Activated CD8-positive, alpha-beta memory T cell treated with anti-CD3 and anti-CD28 coated beads, Interleukin-2, amount 50 U/mL, for 4 hours (primary cell): ENCODE data around the gene RTL1.
A peak's percentile ranks its signal among the peaks of the same experiment; 100 is the strongest.

Experiments used
- DNase-seq: peaks from one replicate; pipeline ENCODE4 v3.0.0-alpha.2; 2020

Gene RTL1

GRCh38 chr14:100864960-100865681 lies 38.4 kb downstream of the RTL1 start:
- DNase-seq: peak; percentile 2

GRCh38 chr14:100864206-100864605 lies 39.3 kb downstream of the RTL1 start:
- peak; percentile 2 for DNase-seq

- DNase-seq: no peak
These were observed 40.7 kb downstream of the RTL1 start for GRCh38 chr14:100862793-100863192.

GRCh38 chr14:100862277-100862676 lies 41.2 kb downstream of the RTL1 start:
- no peak for DNase-seq

GRCh38 chr14:100861937-100862247 lies 41.6 kb downstream of the RTL1 start:
- no peak for DNase-seq

GRCh38 chr14:100861188-100861936 lies 42.2 kb downstream of the RTL1 start:
- no peak for DNase-seq

GRCh38 chr14:100860556-100861187 lies 42.9 kb downstream of the RTL1 start:
- DNase-seq: no peak

- DNase-seq: no peak
These were observed 43.7 kb downstream of the RTL1 start for GRCh38 chr14:100859781-100860180.

GRCh38 chr14:100858838-100859220 lies 44.7 kb downstream of the RTL1 start:
- no peak for DNase-seq

- no peak for DNase-seq
These were observed 45.3 kb downstream of the RTL1 start for GRCh38 chr14:100857923-100858837.

GRCh38 chr14:100857233-100857922 lies 46.1 kb downstream of the RTL1 start:
- DNase-seq: no peak

- DNase-seq: no peak
These were observed 47.2 kb downstream of the RTL1 start for GRCh38 chr14:100856056-100856950.

GRCh38 chr14:100855256-100855930 lies 48.1 kb downstream of the RTL1 start:
- no peak for DNase-seq

GRCh38 chr14:100854435-100854834 lies 49.1 kb downstream of the RTL1 start:
- no peak for DNase-seq

GRCh38 chr14:100851946-100852620 lies 51.4 kb downstream of the RTL1 start:
- DNase-seq: no peak

- DNase-seq: no peak
These were observed 52.0 kb downstream of the RTL1 start for GRCh38 chr14:100851586-100851916.

GRCh38 chr14:100850841-100851585 lies 52.5 kb downstream of the RTL1 start:
- DNase-seq: peak; percentile 80

GRCh38 chr14:100849115-100849781 lies 54.3 kb downstream of the RTL1 start:
- DNase-seq: no peak

GRCh38 chr14:100846309-100846859 lies 57.1 kb downstream of the RTL1 start:
- no peak for DNase-seq
